BLaER1 treated with 17β-estradiol and CSF1 and Interleukin-3, amounts not matched to agents 10 nM and 100 nM (cell line): ENCODE results near the gene HOMER2.

ENCODE experiments used
- H3K27ac ChIP-seq, 11 experiments: shearing (Covaris generic); formaldehyde crosslinking; 2 replicates each; pipeline ENCODE4 v1.8.1; 2022
- H3K27me3 ChIP-seq, 11 experiments: shearing (Covaris generic); formaldehyde crosslinking; 2 replicates each; pipeline ENCODE4 v1.8.1; 2022
- H3K36me3 ChIP-seq, 11 experiments: shearing (Covaris generic); formaldehyde crosslinking; 2 replicates each; pipeline ENCODE4 v1.8.1; 2022
- H3K4me1 ChIP-seq, 10 experiments: shearing (Covaris generic); formaldehyde crosslinking; 2 replicates each; pipeline ENCODE4 v1.8.1; 2022
- H3K4me2 ChIP-seq, 11 experiments: shearing (Covaris generic); formaldehyde crosslinking; 2 replicates each; pipeline ENCODE4 v1.8.1; 2022
- H3K4me3 ChIP-seq, 10 experiments: shearing (Covaris generic); formaldehyde crosslinking; 2 replicates each; pipeline ENCODE4 v1.8.1; 2022
- H3K9ac ChIP-seq, 11 experiments: shearing (Covaris generic); formaldehyde crosslinking; 2 replicates each; pipeline ENCODE4 v1.8.1; 2022
- H3K9me3 ChIP-seq, 11 experiments: shearing (Covaris generic); formaldehyde crosslinking; replicated peaks in 1 of 11; 2 replicates each; pipeline ENCODE4 v1.8.1; 2022
- H4K20me1 ChIP-seq, 11 experiments: shearing (Covaris generic); formaldehyde crosslinking; 2 replicates each; pipeline ENCODE4 v1.8.1; 2022
- Cebpa-rat ChIP-seq, 11 experiments: shearing (Covaris generic); IDR thresholded peaks; 2 replicates each; pipeline ENCODE4 v1.8.1; 2022

Gene HOMER2

GRCh38 chr15:82986442-82986780 lies 33.9 kb upstream of the HOMER2 start:
- peak overlapping the region; percentile 69 to 92 (median 85) for H3K4me2 ChIP-seq
- peaks cover 24 to 37% (median 31%) of the 10 kb centered on the region in 11 experiments for H3K36me3 ChIP-seq
- H3K9ac ChIP-seq: peak overlapping the region; percentile 77 to 91 (median 84)
- 0 out of 22 replicates have a peak, but pooled peaks cover 0 to 3% (median 0%) of the 10 kb centered on the region in 11 experiments for H3K9me3 ChIP-seq
- H3K4me3 ChIP-seq: peak overlapping the region; percentile 62 to 98 (median 76)
- H3K27ac ChIP-seq: peak overlapping the region; percentile 70 to 86 (median 78); a peak in 21 of 22 replicates
- peaks cover 0 to 7% (median 0%) of the 10 kb centered on the region in 11 experiments; a peak in 1 of 22 replicates for H4K20me1 ChIP-seq
- H3K4me1 ChIP-seq: peaks cover 12 to 21% (median 19%) of the 10 kb centered on the region in 10 experiments
- no peaks in the 10 kb centered on the region for H3K27me3 ChIP-seq
- TF ChIP-seq Cebpa-rat (IDR thresholded peaks at IDR 0.05): no peak

- Histone ChIP-seq H3K27ac (peak within 1 kb of the TSS; percentile 70 to 86 (median 78); a peak in 21 of 22 replicates), H3K4me2 (peak within 1 kb of the TSS; percentile 69 to 92 (median 85))
- TF ChIP-seq Cebpa-rat (IDR thresholded peaks at IDR 0.05): no peak
Observed at GRCh38 chr15:82985688-82986441, 33.3 kb upstream of the HOMER2 start, which contains the start of gene RAMAC. Gene RAMAC (plus strand): TSS chr15:82986210. CDS start chr15:82989019, 2,809 bp downstream.

GRCh38 chr15:82980981-82981380 lies 28.5 kb upstream of the HOMER2 start:
- no peak for TF ChIP-seq Cebpa-rat (IDR thresholded peaks at IDR 0.05)
- no peak overlapping the region for H3K4me3 ChIP-seq

More at GRCh38 chr15:82985688-82986441, 33.3 kb upstream of the HOMER2 start, which contains the start of gene RAMAC:
- Histone ChIP-seq H3K9me3 (0 out of 22 replicates have a peak, but pooled peaks cover 0 to 3% (median 0%) of the 10 kb centered on the region in 11 experiments), H3K4me3 (peak within 1 kb of the TSS; percentile 62 to 98 (median 76)), H3K4me1 (peaks cover 12 to 21% (median 19%) of the 10 kb centered on the region in 10 experiments), H3K36me3 (peaks cover 18 to 32% (median 26%) of the 10 kb centered on the region in 11 experiments), H3K27me3 (no peaks in the 10 kb centered on the region), H3K9ac (peak within 1 kb of the TSS; percentile 77 to 91 (median 84)), H4K20me1 (peaks cover 0 to 7% (median 0%) of the 10 kb centered on the region in 11 experiments; a peak in 1 of 22 replicates)

GRCh38 chr15:82979726-82980125 lies 27.2 kb upstream of the HOMER2 start:
- no peak overlapping the region for H3K27ac ChIP-seq
- no peaks in the 10 kb centered on the region for H3K27me3 ChIP-seq
- H3K36me3 ChIP-seq: no peaks in the 10 kb centered on the region
- H3K4me1 ChIP-seq: no peaks in the 10 kb centered on the region
- TF ChIP-seq Cebpa-rat (IDR thresholded peaks at IDR 0.05): no peak
- H3K4me2 ChIP-seq: no peak overlapping the region
- H3K9me3 ChIP-seq: no peaks in the 10 kb centered on the region
- no peaks in the 10 kb centered on the region for H4K20me1 ChIP-seq
- no peak overlapping the region for H3K4me3 ChIP-seq
- H3K9ac ChIP-seq: no peak overlapping the region

More at GRCh38 chr15:82980981-82981380, 28.5 kb upstream of the HOMER2 start:
- Histone ChIP-seq H3K27me3 (no peaks in the 10 kb centered on the region), H3K9ac (no peak overlapping the region), H3K27ac (no peak overlapping the region), H3K9me3 (0 out of 22 replicates have a peak, but pooled peaks cover 0 to 3% (median 0%) of the 10 kb centered on the region in 11 experiments), H3K4me2 (no peak overlapping the region), H3K4me1 (peaks cover 0 to 9% (median 7%) of the 10 kb centered on the region in 10 experiments; a peak in 10 of 20 replicates), H3K36me3 (no peaks in the 10 kb centered on the region), H4K20me1 (no peaks in the 10 kb centered on the region)

- Histone ChIP-seq H3K36me3 (no peaks in the 10 kb centered on the region), H3K4me3 (no peak overlapping the region), H3K4me2 (no peak overlapping the region), H3K27ac (no peak overlapping the region), H3K9ac (no peak overlapping the region), H3K9me3 (no peaks in the 10 kb centered on the region), H3K4me1 (no peaks in the 10 kb centered on the region), H3K27me3 (no peaks in the 10 kb centered on the region), H4K20me1 (no peaks in the 10 kb centered on the region)
- TF ChIP-seq Cebpa-rat (IDR thresholded peaks at IDR 0.05): no peak
Observed at GRCh38 chr15:82978438-82978837, 25.9 kb upstream of the HOMER2 start.

GRCh38 chr15:82977076-82977475 lies 24.6 kb upstream of the HOMER2 start:
- Histone ChIP-seq H3K27me3 (no peaks in the 10 kb centered on the region), H3K4me1 (peaks cover 0 to 8% (median 3%) of the 10 kb centered on the region in 10 experiments; a peak in 7 of 20 replicates), H3K4me3 (no peak overlapping the region), H3K36me3 (no peaks in the 10 kb centered on the region), H4K20me1 (no peaks in the 10 kb centered on the region), H3K27ac (no peak overlapping the region), H3K9ac (no peak overlapping the region), H3K9me3 (no peaks in the 10 kb centered on the region), H3K4me2 (no peak overlapping the region)
- TF ChIP-seq Cebpa-rat (IDR thresholded peaks at IDR 0.05): no peak

- no peak for TF ChIP-seq Cebpa-rat (IDR thresholded peaks at IDR 0.05)
- Histone ChIP-seq H3K9me3 (no peaks in the 10 kb centered on the region), H3K4me2 (0 out of 22 replicates have a peak overlapping the region, but pooled peaks of 2 of the 11 experiments have one; percentile 4 to 11), H3K36me3 (no peaks in the 10 kb centered on the region), H4K20me1 (no peaks in the 10 kb centered on the region), H3K4me3 (no peak overlapping the region), H3K27me3 (no peaks in the 10 kb centered on the region), H3K4me1 (peaks cover 0 to 8% (median 3%) of the 10 kb centered on the region in 10 experiments; a peak in 7 of 20 replicates), H3K9ac (no peak overlapping the region), H3K27ac (no peak overlapping the region)
Observed at GRCh38 chr15:82972990-82973389, 20.5 kb upstream of the HOMER2 start.

- Histone ChIP-seq H3K36me3 (no peaks in the 10 kb centered on the region), H3K4me2 (no peak overlapping the region), H4K20me1 (no peaks in the 10 kb centered on the region), H3K27ac (no peak overlapping the region), H3K9me3 (no peaks in the 10 kb centered on the region), H3K4me3 (no peak overlapping the region), H3K9ac (no peak overlapping the region), H3K27me3 (no peaks in the 10 kb centered on the region), H3K4me1 (peaks cover 0 to 8% (median 3%) of the 10 kb centered on the region in 10 experiments; a peak in 7 of 20 replicates)
- no peak for TF ChIP-seq Cebpa-rat (IDR thresholded peaks at IDR 0.05)
Observed at GRCh38 chr15:82971218-82971984, 18.9 kb upstream of the HOMER2 start.

- Histone ChIP-seq H3K4me3 (no peak overlapping the region), H3K36me3 (no peaks in the 10 kb centered on the region), H4K20me1 (no peaks in the 10 kb centered on the region), H3K27me3 (no peaks in the 10 kb centered on the region), H3K9ac (no peak overlapping the region), H3K27ac (no peak overlapping the region), H3K4me2 (no peak overlapping the region), H3K9me3 (no peaks in the 10 kb centered on the region), H3K4me1 (peaks cover 0 to 8% (median 3%) of the 10 kb centered on the region in 10 experiments; a peak in 7 of 20 replicates)
- TF ChIP-seq Cebpa-rat (IDR thresholded peaks at IDR 0.05): no peak
Observed at GRCh38 chr15:82970696-82971095, 18.2 kb upstream of the HOMER2 start.
